ENCODE data around the gene HIVEP2. TPM values are rescaled to one million over a fixed set of nuclear protein-coding genes. Genes with fewer than 3 reads are reported as not detected.

Gene HIVEP2
- total and polyA plus RNA-seq, 2 donors (not counting 1 experiment from before 2014, with no cell fraction given): 5.8 to 31.9 TPM

GRCh38 chr6:142829556-142829955, 115.4 kb downstream of the HIVEP2 start:
- DNase-seq (no peak), ATAC-seq (ENCODE audit: low read depth) (no peak)
- no peak overlapping the region for H2AFZ ChIP-seq (ENCODE audit: insufficient read depth, low read depth, low read length, poor library complexity, severe bottlenecking)
- WGBS (ENCODE audit: insufficient coverage): no CpG with 5 or more reads among the region's 1 CpG
- TF ChIP-seq CTCF (IDR thresholded peaks at IDR 0.05) (no peak), EZH2 (IDR thresholded peaks at IDR 0.05; ENCODE audit: borderline replicate concordance, insufficient read depth, low read depth, low read length, poor library complexity, severe bottlenecking) (no peak)
- H3K36me3 ChIP-seq (replicated peaks in 1 of 2; ENCODE audit: control extremely low read depth in 1 of 2, control insufficient read depth in 1 of 2, extremely low read depth in 1 of 2, insufficient read depth in 2 of 2, low read length in 1 of 2): peaks cover 4 to 7% of the 10 kb centered on the region in 2 experiments
- Mint-ChIP-seq H3K4me1 (peaks cover 27% of the 10 kb centered on the region), H3K27me3 (no peaks in the 10 kb centered on the region), H3K9me3 (ENCODE audit: insufficient read depth) (no peaks in the 10 kb centered on the region), H3K27ac (no peak overlapping the region), H3K4me3 (no peak overlapping the region)
- H3K4me3 ChIP-seq (ENCODE audit: control extremely low read depth in 1 of 5, extremely low read depth in 1 of 5, insufficient read depth in 1 of 5, low read depth in 2 of 5, low read length in 4 of 5): no peak overlapping the region
- peaks cover 43% of the 10 kb centered on the region for H3K79me2 ChIP-seq (ENCODE audit: control insufficient read depth, insufficient read depth, low read length)
- no peaks in the 10 kb centered on the region for H4K20me1 ChIP-seq (ENCODE audit: control insufficient read depth, insufficient read depth, low read length, poor library complexity, severe bottlenecking)
- no peaks in the 10 kb centered on the region for H3K9me3 ChIP-seq (ENCODE audit: control extremely low read depth in 1 of 3, control insufficient read depth in 2 of 3, insufficient read depth in 1 of 3, low read length in 2 of 3)
- no peak overlapping the region for H3K9ac ChIP-seq (ENCODE audit: low read length)
- ChIA-PET CTCF (interaction anchor here (1.0 kb wide), 1 partner anchor 10 kb away, joined by 4 read pairs; no protein-coding TSS in a partner anchor), POLR2A (no interaction called here)
- intact Hi-C loops (cut with micrococcal nuclease): no loop called here
- H3K4me1 ChIP-seq (ENCODE audit: control insufficient read depth in 2 of 2, insufficient read depth in 2 of 2, low read length in 2 of 2): peaks cover 0 to 10% of the 10 kb centered on the region in 2 donors
- no peaks in the 10 kb centered on the region for H3K27me3 ChIP-seq (replicated peaks in 1 of 4; ENCODE audit: control extremely low read depth in 1 of 4, control insufficient read depth in 3 of 4, insufficient read depth in 4 of 4, low read length in 3 of 4)
- no peak overlapping the region for H3K27ac ChIP-seq (ENCODE audit: low read length in 2 of 2)
- H3K4me2 ChIP-seq (replicated peaks; ENCODE audit: low read depth, low read length, poor library complexity, severe bottlenecking): no peak overlapping the region

DNA sequence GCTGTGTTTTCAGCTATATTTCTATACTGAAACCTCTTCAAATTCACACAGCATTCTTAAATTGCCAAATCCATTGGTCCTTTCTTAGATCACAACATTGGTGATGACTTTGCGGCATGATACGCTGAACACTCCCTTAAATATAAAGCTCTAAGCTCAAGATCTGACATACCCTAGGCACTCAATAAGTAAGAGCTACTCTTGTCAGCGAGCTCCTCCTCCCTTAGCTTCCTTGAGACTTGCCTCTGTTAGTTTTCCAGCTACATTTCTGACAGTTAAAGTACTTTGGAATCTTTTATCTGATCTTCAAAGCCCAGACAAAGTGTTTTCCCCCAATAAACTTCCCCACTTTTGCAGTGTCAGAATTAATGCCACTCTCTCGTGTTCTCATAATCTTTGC, 117.0 kb downstream of the HIVEP2 start:
- H3K27ac Mint-ChIP-seq: no peak overlapping the region

More for the DNA sequence above, 117.0 kb downstream of the HIVEP2 start:
- ChIA-PET POLR2A (no interaction called here), CTCF (interaction anchor here (0.7 to 1.4 kb wide), 2 partner anchors 11 kb away, joined by 3 to 4 read pairs; no protein-coding TSS in a partner anchor)
- ATAC-seq (ENCODE audit: low read depth) (no peak), DNase-seq (no peak)
- 100% methylated on average over 3 of the region's 4 CpGs for WGBS (ENCODE audit: insufficient coverage)
- Histone ChIP-seq H3K4me1 (ENCODE audit: control insufficient read depth in 2 of 2, insufficient read depth in 2 of 2, low read length in 2 of 2) (no peaks in the 10 kb centered on the region), H3K36me3 (replicated peaks in 1 of 2; ENCODE audit: control extremely low read depth in 1 of 2, control insufficient read depth in 1 of 2, extremely low read depth in 1 of 2, insufficient read depth in 2 of 2, low read length in 1 of 2) (peaks cover 1 to 3% of the 10 kb centered on the region in 2 experiments), H3K27me3 (replicated peaks in 1 of 4; ENCODE audit: control extremely low read depth in 1 of 4, control insufficient read depth in 3 of 4, insufficient read depth in 4 of 4, low read length in 3 of 4) (no peaks in the 10 kb centered on the region), H3K4me2 (replicated peaks; ENCODE audit: low read depth, low read length, poor library complexity, severe bottlenecking) (no peak overlapping the region), H2AFZ (ENCODE audit: insufficient read depth, low read depth, low read length, poor library complexity, severe bottlenecking) (no peak overlapping the region), H3K9me3 (ENCODE audit: control extremely low read depth in 1 of 3, control insufficient read depth in 2 of 3, insufficient read depth in 1 of 3, low read length in 2 of 3) (peaks cover 0 to 3% (median 0%) of the 10 kb centered on the region in 3 donors), H4K20me1 (ENCODE audit: control insufficient read depth, insufficient read depth, low read length, poor library complexity, severe bottlenecking) (no peaks in the 10 kb centered on the region), H3K4me3 (ENCODE audit: control extremely low read depth in 1 of 5, extremely low read depth in 1 of 5, insufficient read depth in 1 of 5, low read depth in 2 of 5, low read length in 4 of 5) (no peak overlapping the region), H3K79me2 (ENCODE audit: control insufficient read depth, insufficient read depth, low read length) (peaks cover 43% of the 10 kb centered on the region), H3K27ac (ENCODE audit: low read length in 2 of 2) (no peak overlapping the region), H3K9ac (ENCODE audit: low read length) (no peak overlapping the region)
- Mint-ChIP-seq H3K9me3 (ENCODE audit: insufficient read depth) (no peaks in the 10 kb centered on the region), H3K27me3 (no peaks in the 10 kb centered on the region), H3K4me1 (peaks cover 25% of the 10 kb centered on the region), H3K4me3 (no peak overlapping the region)
- TF ChIP-seq CTCF (IDR thresholded peaks at IDR 0.05): no peak
- TF ChIP-seq EZH2 (IDR thresholded peaks at IDR 0.05; ENCODE audit: borderline replicate concordance, insufficient read depth, low read depth, low read length, poor library complexity, severe bottlenecking): no peak
- intact Hi-C loops (cut with micrococcal nuclease): no loop called here
